HG02642 (cell line): ENCODE measurements around the gene DNAH12.
"Not testable (repeated sequence)": the region's sequence is repeated elsewhere in the genome, so short reads cannot be mapped to it uniquely, and the experiment has no call there.

ENCODE experiments used
- ATAC-seq: cut with Tn5 transposase; IDR thresholded peaks from one replicate; pipeline ENCODE4 v1.9.1; 2021; ENCODE audit warnings: mild to moderate bottlenecking; ENCODE audit not compliant: unreplicated experiment, poor library complexity

Gene DNAH12

DNA sequence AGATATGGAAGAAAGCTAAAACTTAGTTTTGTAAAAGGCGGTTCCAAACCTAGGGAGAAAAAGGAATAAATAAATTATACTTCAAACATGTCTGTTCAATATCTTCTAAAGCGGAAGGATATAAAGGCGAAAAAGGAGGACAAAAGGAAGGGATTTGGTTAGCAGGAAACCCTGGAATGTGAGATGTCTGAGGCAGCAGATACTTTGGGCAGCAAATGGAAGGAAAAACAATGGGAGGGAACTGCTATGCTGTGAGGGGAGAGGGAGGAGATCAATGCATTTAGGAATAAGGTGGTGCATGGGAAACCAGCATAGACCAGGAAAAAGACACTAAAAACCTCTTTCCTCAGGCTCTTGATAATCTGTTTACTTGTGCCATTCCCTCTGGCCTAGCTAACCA lies 120.8 kb downstream of the DNAH12 start:
- no peak for ATAC-seq

DNA sequence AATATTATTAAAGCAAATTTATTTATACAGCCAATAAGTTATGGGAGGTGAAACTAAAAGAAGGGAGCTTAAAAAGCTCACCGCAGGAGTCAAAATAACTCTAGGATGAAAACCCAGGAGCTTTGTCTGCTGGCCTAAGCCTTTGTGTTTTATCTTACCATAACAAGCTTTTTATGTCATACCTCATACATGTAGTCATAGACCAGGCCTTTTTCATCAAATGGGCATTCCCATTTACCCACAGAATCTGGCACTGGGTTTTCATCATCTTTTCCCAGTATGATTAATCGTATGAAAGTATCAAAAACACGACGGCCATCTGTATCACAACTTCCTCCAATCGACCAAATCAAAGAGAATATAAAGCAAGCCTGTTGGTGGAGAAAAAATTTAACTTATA lies 122.8 kb downstream of the DNAH12 start:
- ATAC-seq, result no peak

DNA sequence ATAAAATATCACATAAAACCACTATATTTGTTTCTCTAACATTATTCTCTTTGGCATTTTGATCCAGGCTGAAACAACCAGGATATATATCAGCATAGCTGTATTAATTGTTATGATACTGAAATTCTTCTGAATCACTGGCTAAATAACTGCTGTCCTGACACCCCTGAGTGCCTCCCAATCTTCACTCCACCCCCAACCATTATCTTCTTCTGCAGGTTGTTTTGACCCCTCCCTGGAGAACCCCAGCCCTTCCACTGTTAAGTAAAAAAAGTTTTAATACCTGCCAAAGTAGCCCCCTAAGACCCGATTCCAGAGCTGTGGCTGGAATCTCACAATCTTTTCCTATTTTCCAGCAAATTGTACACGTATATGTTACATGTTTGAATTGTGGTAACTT lies 124.1 kb downstream of the DNAH12 start:
- no peak for ATAC-seq

DNA sequence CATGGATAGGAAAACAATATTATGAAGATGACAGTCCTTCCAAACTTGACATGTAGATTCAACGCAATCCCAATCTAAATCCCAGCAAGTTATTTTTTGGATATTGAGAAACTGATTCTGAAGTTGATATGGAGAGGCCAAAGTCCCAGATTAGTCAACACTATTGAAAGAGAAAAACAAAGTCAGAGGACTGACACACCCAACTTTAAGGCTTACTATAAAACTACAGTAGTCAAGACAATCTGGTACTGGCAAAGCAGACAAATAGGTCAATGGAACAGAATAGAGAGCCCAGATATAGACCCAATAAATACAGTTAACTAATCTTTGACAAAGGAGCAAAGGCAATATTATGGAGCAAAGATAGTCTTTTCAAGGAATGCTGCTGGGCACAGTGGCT lies 132.4 kb downstream of the DNAH12 start:
- ATAC-seq, result no peak

DNA sequence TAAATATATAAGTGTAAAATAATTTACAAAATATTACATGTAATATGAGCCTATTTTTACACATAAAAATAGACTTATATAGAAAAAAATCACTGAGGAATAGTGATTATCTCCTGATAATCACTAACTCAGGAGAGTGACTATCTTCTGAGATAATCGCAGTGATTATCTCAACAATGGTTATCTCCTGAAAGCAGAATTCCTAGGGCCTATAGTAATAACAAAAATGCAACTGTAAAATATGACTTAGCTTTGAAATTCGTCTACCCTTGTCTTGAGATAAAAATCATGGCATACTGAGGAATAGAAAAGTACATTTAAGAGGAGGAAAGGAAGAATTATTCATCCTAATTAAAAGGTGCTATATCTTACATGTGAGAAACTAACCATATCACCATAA lies 134.7 kb downstream of the DNAH12 start:
- no peak for ATAC-seq

DNA sequence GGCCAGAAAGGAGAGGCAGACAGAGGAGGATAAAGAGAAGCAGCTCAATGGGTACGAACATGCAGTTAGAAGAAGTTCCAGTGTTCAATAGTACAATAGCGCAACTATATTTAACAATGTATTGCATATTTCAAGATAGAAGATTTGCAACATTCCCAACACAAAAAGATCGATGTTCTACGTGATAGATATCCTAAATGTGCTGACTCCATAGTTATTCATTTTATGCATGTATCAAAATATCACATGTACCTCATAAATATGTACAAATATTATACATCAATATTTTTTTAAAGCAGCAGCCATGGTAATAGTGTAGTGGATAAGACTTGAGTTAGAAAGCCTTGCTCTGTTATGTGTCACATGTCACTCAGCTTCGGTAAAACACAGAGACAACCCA lies 141.5 kb downstream of the DNAH12 start:
- no peak for ATAC-seq

DNA sequence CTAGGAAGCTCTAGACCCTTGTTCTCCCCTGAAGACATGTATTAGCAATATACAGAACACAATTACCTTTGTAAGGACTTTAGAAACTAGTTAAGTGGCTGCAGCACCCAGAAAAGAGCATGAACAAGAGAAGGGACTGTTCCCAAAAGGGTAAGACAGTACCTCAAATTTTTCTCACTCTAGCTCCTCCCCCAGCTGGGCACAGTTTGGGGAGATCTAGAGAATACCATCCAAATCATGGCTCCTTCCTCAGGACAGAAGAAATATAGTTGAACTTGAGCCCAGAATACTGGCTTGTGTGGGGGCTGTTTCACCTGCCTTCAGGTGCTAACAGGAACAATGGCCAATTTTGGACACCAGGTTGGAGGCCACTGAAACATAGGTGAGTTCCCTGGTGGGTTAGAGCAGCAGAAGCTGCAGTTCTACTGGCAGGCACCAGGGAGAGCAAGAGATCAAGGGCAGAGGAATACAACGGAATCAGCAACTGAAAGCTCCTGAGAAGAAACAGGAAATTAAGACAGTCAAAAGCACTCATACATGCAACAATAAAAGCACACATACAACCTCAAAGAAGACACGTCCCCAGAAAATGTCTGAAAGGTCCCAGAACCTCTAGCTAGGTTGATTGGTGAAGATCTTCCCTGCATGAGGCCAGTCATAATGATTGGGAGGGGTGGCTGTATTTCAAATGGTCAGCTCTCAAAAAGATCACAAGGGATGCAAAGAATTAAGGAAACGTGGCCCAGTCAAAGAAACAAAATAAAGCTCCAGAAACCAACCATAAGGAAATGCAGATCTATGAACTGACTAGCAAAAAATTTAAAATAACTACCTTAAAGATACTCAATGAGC lies 146.7 kb downstream of the DNAH12 start:
- ATAC-seq, result peak; percentile 96

DNA sequence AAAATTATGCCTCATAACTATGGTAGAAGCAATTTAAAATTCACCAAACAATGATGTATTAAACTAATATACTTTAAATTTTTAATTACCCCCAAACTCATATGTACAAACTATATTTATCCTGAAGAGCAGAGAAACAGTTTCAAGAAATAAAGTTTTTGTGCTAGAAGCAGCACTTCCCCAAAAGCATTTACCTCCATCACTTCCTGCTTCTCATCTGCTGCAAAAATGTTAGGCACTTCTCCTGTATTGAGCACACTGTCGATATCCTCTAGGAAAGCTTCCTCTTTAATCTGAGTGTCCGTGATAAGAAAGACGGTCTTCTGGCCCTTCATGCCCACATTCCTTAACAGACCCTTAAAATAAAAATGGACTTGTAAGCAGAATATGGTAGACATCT lies 150.2 kb downstream of the DNAH12 start:
- no peak for ATAC-seq

DNA sequence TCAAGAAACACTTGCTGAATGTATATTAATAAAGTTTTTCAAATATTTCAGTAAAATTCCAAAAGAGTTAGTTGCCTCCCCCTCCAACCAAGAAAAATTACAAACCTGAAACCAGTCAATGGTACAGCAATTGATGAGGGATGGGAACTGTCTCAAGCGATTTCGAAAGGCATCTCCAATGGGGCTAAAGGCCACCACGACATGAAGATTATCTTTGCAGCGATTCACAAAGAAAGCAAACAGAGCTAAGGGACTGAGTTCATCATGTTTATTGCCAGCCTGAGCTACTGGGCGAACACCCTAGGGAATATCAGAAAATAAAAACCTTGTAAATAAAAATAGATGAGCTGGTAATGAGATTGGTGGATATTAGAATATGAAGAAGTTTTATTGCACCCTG lies 152.4 kb downstream of the DNAH12 start:
- no peak for ATAC-seq

DNA sequence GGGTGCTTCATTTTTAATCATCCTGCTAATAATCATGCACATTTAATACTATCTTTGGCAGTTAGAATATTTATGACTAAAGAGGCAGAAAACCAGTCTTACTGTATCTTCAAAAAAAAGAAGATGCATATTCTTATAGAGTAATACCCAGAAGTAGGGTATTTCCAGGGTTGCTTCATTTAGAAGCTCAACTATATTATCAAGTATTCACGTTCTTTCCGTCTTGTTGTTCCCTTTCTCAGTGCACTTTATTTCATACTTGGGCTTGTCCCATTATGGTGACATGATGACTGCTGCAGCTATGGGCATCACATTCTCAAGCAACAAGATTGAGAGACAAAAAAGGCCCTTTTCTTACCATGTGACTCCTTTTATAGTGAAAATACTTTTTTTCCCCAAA lies 154.9 kb downstream of the DNAH12 start:
- ATAC-seq, result no peak

DNA sequence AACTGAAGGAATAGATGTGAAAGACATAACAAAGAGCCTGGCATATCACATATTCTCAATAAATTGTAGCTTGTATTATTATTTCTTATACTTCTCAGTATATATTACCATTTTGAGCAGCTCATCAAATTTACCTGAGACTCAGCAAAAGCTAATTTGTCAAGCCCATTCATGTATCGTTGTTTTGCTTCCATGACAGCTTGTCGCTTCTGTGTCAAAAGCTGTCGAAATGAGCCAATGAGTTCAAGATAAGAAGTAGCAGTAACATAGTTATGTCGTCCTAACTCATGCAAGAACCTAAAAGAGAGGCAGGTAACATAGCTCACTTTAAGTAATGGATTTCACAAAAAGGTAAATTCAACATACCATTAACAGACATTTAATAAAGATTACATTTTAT lies 157.8 kb downstream of the DNAH12 start:
- no peak for ATAC-seq

DNA sequence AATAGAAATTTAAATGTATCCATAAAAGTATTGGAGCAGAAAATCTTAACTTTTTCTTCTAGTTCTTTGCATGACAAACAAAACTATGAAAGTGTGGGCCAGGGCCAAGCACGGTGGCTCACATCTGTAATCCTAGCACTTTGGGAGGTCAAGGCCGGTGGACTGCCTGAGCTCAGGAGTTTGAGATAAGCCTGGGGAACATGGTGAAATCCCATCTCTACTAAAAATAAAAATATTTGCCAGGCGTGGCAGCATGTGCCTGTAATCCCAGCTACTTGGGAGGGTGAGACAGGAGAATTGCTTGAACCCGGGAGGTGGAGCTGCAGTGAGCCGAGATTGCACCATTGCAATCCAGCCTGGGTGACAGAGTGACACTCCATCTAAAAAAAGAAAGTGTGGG lies 158.6 kb downstream of the DNAH12 start:
- no peak for ATAC-seq

DNA sequence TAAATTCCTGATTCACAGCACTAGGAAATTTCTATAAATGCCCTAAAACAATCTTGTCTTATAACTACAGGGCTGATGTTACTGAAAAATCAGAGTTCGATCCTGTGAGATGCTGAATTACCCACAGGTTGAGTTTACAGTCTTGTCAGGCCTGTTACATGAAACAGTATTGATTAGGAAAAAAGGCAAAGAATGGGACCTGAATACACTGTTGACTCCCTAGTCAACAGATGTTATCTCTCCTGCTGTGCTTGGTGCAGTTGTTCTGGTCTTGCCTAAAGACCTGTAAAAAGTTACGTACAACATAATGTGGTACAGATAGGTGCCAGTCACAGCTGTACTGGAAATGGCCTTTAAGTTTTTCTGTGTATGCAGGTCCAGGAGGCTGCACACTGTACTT lies 160.3 kb downstream of the DNAH12 start:
- ATAC-seq, result no peak

DNA sequence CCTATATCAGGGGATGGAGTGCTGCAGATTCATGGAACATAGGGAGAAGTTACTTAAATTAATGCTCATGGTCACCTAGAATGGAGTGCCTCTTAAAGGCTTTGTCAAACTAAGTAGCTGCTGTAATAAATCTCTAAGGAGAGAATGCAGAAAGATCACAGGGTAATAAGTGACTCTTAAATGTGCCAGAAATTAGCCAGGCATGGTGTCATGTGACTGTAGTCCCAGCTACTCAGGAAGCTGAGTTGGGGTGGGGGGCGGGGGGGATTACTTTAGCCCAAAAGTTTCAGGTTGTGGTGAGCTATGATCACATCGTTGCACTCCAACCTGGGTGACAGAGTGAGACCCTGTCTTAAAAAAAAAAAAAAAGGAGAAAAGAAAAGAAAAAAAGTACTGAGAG lies 160.7 kb downstream of the DNAH12 start:
- no peak for ATAC-seq

DNA sequence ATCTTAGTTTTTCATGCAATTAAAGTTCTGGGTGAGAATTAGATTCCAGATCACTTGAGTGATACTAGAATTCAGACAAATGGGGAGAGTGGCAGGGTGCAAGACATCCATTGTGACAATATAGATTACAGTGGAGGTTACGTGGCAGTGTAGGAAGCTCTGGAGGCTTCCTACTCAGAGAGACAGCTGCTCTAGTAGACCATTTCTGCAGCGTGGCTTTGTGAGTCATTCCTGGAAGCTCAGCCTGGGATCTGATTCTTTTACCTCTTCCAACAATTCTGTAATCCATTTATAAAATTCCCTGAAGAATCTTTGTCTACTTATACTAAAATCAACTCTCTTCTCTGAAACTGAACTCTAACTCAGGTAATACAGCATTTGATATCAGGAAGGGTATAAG lies 161.2 kb downstream of the DNAH12 start:
- ATAC-seq, result no peak

DNA sequence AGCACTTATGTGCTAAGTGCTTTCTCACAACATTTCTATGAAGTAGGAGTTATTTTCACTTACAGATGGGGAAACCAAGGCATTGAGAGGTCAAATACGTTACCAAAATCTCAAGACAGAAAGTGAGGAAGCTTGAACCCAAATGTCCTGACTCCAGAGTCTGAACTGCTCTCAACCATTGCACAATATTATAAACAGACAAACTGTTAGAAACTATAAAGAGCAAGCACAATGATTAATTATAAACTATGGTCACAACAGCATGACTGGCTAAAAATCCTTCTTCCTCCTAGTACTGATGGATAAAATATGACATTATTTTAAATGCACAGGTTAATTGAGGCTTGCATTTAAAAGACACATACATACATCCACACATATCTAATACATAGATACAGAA lies 173.8 kb downstream of the DNAH12 start:
- ATAC-seq, result no peak

DNA sequence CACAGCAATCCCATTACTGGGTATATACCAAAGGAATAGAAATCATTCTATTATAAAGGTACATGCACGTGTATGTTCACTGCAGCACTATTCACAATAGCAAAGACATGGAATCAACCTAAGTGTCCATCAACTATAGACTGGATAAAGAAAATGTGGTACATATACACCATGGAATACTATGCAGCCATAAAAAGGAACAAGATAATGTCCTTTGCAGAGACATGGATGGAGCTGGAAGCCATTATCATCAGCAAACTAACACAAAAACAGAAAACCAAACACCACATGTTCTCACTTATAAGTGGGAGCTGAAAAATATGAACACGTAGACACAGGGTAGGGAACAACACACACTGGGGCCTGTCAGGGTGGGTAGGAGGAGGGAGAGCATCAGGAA lies 179.1 kb downstream of the DNAH12 start:
- not testable (repeated sequence) for ATAC-seq

DNA sequence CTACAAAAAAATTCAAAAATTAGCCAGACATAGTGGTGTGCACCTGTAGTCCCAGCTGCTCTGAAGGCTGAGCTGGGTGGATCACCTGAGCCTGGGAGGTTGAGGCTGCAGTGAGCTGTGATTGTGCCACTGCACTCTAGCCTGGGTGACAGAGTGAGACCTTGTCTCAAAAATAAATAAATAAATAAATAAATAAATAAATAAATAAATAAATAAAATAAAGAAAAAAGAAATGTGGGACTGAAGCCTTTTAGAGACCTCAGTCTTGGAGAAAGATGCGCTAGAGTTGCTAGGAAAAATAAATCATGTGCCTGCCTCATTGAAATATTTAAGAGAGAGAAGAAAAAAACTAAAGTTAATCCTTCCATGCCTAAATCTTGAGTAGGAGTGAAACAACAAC lies 187.9 kb downstream of the DNAH12 start:
- not testable (repeated sequence) for ATAC-seq

DNA sequence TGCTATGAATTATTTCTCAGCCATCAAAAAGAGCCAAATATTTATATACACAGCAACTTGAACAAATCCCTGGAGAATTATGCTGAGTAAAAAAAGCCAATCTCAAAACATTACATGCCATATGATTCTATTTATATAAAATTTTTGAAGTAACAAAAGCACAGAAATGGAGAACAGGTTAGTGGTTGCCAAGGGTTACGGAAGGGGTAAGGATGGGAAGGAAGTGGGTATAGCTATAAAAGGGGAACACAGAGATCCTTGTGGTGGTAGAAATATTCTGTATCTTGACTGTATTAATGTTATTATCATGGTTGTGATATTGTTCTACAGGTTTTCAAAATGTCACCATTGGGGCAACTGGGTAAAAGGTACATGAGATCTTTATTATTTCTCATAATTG lies 189.4 kb downstream of the DNAH12 start:
- no peak for ATAC-seq

DNA sequence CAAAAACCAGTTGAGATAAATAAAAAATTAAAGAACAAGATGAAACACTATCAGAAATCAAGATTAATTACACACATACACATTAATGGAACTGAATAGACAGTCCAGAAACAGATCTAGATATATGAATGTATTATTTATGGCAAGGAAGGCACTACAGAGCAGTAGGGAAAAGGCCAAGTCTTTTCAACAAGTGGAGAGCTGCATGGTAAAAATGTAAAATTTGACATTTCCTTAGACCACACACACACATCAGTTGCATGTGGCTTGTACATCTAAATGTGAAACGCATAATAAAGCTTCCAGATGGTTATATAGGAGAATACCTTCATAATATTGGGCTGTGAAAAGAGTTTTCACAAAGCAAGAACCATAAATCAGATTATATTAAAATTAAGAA lies 193.9 kb downstream of the DNAH12 start:
- ATAC-seq, result no peak

DNA sequence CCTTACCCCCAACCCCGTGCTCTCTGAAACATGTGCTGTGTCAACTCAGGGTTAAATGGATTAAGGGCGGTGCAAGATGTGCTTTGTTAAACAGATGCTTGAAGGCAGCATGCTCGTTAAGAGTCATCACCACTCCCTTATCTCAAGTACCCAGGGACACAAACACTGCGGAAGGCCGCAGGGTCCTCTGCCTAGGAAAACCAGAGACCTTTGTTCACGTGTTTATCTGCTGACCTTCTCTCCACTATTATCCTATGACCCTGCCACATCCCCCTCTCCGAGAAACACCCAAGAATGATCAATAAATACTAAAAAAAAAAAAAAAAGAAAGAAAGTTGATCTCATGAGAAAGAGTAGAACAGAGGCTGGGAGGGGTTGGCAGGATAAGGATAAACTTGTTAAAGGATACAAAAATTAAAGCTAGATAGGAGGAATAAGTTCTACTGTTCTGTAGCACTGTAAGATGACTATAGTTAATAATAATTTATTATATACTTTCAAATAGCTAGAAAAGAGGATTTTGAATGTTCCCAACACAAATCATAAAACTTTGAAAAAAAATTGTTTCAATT lies 205.0 kb downstream of the DNAH12 start:
- ATAC-seq, result not testable (repeated sequence)
